ENCODE data around the gene ZP1.

Gene ZP1

GRCh38 chr11:60889869-60890311 is 22.5 kb downstream of the ZP1 start:
- DNase-seq (ENCODE audit: low read depth): no peak
- H3K4me3 ChIP-seq (ENCODE audit: low read length): no peak overlapping the region
- no peak for TF ChIP-seq CTCF (conservative IDR thresholded peaks at IDR 0.05; ENCODE audit: low read length)

GRCh38 chr11:60890696-60891095 is 23.4 kb downstream of the ZP1 start:
- DNase-seq (ENCODE audit: low read depth): no peak
- TF ChIP-seq CTCF (conservative IDR thresholded peaks at IDR 0.05; ENCODE audit: low read length): no peak
- no peak overlapping the region for H3K4me3 ChIP-seq (ENCODE audit: low read length)

- H3K4me3 ChIP-seq (ENCODE audit: low read length): no peak overlapping the region
- TF ChIP-seq CTCF (conservative IDR thresholded peaks at IDR 0.05; ENCODE audit: low read length): no peak
- DNase-seq (ENCODE audit: low read depth): no peak
Measured at GRCh38 chr11:60891103-60891741, 23.9 kb downstream of the ZP1 start.

- TF ChIP-seq CTCF (conservative IDR thresholded peaks at IDR 0.05; ENCODE audit: low read length): no peak
- H3K4me3 ChIP-seq (ENCODE audit: low read length): no peak overlapping the region
- no peak for DNase-seq (ENCODE audit: low read depth)
Measured at GRCh38 chr11:60895687-60896086, 28.3 kb downstream of the ZP1 start.

- no peak overlapping the region for H3K4me3 ChIP-seq (ENCODE audit: low read length)
- DNase-seq (ENCODE audit: low read depth): no peak
- TF ChIP-seq CTCF (conservative IDR thresholded peaks at IDR 0.05; ENCODE audit: low read length): no peak
Measured at GRCh38 chr11:60897496-60897895, 30.2 kb downstream of the ZP1 start.

- TF ChIP-seq CTCF (conservative IDR thresholded peaks at IDR 0.05; ENCODE audit: low read length): peak; percentile 98
- no peak overlapping the region for H3K4me3 ChIP-seq (ENCODE audit: low read length)
- peak; percentile 70 for DNase-seq (ENCODE audit: low read depth)
Measured at GRCh38 chr11:60899046-60899936, 31.9 kb downstream of the ZP1 start.

GRCh38 chr11:60899977-60900376 is 32.6 kb downstream of the ZP1 start:
- no peak for TF ChIP-seq CTCF (conservative IDR thresholded peaks at IDR 0.05; ENCODE audit: low read length)
- DNase-seq (ENCODE audit: low read depth): no peak
- H3K4me3 ChIP-seq (ENCODE audit: low read length): no peak overlapping the region
